HG02981 (cell line): ENCODE measurements around the gene DOCK10.

ENCODE experiments used
- ATAC-seq: cut with Tn5 transposase; IDR thresholded peaks from one replicate; pipeline ENCODE4 v1.9.1; 2021; ENCODE audit warnings: mild to moderate bottlenecking, moderate library complexity; ENCODE audit not compliant: unreplicated experiment

Gene DOCK10

DNA sequence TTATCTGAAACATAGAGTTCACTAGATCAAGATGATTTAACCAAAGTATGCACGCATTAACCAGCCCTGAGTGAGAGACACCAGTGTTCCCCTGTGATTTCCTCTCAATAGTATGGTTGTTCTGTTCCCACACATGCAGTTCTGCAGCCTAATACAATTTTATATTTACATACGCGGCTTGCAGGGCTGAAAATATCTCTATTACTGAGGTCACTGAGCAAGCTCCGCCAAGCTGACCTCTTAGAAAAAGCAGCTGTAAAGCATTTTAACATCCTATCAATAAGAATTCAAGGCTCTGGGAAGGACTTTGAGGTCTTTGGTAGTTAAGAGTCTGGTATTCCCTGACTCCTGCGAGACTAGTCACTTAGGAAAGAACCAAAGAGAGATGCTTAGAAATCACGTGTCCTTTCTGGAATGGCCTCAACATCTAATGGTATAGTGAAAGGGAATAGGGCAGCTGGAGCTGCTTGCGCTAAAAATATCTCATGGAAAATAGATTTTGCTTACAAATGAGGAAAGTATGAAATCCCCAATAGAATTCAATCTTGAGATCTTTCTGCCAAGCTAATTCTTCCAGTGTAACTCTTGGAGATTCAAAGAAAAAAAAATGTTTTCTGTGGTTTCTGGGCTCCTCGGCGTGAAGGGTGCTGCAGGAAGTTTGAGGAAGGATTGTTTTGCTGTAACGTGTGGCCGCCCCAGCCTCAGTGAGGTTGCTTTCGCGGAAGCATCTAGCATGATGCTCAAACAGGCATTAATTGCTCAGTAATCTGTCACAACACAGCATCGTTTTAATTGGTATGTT is 59.2 kb downstream of the DOCK10 start:
- ATAC-seq = peak; percentile 63

GRCh38 chr2:224982226-224982625 is 60.0 kb downstream of the DOCK10 start:
- ATAC-seq = no peak

GRCh38 chr2:224976629-224977525 is 65.4 kb downstream of the DOCK10 start:
- peak; percentile 63 for ATAC-seq

- no peak for ATAC-seq
Observed at GRCh38 chr2:224975761-224976160, 66.5 kb downstream of the DOCK10 start.

DNA sequence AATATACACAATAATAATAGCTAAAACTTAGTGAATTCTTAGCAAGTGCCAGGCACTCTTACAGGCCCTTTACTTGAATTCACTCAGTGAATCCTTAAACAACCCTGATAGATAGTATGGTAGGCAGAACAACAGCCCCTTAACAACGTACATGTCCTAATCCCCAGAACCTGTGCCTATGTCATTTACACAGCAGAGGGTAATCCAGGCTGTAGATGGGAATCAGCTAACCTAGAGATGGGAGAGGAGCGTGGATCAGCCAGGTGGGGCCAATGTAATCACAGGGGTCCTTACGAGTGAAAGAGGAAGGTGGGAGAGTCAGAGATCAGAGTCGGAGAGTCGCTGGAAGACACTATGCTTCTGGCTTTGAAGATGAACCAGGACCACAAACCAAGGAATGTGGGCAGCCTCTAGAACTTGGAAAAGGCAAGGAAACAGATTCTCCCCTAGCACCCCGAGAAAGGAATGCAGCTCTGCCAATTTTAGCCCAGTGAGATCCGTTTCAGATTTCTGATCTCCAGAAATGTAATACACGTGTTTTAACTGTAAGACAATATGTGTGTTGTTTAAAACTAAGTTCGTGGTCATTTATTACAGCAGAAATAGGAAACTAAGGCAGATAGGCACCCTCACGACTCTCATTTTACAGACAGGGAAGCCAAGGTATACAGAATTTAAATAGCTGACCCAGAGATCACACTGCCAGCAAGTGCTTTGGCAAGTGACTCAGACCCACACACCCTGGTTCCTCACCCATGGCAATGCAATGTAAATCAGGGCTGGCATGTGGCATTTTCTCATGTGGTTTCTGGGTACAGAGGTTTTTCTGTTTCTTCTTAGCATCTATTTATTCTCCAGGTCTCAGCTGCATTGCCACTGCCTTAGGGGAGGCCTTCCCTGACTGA is 68.9 kb downstream of the DOCK10 start:
- no peak for ATAC-seq

GRCh38 chr2:224971214-224971613 is 71.1 kb downstream of the DOCK10 start:
- ATAC-seq = no peak

GRCh38 chr2:224970311-224970710 is 72.0 kb downstream of the DOCK10 start:
- ATAC-seq = no peak

GRCh38 chr2:224969633-224970260 is 72.5 kb downstream of the DOCK10 start:
- peak; percentile 38 for ATAC-seq

DNA sequence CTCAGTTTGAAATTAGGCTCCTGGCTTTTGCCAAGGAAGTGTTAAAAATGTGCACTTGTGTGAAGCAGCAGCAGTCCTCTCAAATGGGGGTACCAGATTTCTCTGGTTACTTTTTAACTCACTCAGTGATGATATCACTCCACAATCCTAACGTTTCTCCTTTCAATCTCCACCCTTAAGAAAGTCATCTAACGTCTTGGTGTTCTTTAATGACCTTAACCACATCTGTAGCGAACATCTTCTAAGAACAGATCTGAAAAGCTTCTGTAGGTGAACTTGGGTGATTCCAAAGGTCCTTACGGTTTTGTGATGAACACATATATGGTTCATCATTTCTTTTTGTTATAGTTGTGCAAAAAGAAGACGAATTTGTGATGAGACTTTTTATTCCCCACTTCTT is 73.2 kb downstream of the DOCK10 start:
- ATAC-seq = no peak

- ATAC-seq = no peak
Observed at GRCh38 chr2:224968051-224968450, 74.2 kb downstream of the DOCK10 start.

GRCh38 chr2:224966613-224967012 is 75.7 kb downstream of the DOCK10 start:
- no peak for ATAC-seq

- no peak for ATAC-seq
Observed at GRCh38 chr2:224959556-224959955, 82.7 kb downstream of the DOCK10 start.

- no peak for ATAC-seq
Observed at GRCh38 chr2:224958873-224959272, 83.4 kb downstream of the DOCK10 start.

- no peak for ATAC-seq
Observed at GRCh38 chr2:224958462-224958857, 83.8 kb downstream of the DOCK10 start.

- ATAC-seq = peak; percentile 82
Observed at GRCh38 chr2:224957540-224958461, 84.5 kb downstream of the DOCK10 start.

DNA sequence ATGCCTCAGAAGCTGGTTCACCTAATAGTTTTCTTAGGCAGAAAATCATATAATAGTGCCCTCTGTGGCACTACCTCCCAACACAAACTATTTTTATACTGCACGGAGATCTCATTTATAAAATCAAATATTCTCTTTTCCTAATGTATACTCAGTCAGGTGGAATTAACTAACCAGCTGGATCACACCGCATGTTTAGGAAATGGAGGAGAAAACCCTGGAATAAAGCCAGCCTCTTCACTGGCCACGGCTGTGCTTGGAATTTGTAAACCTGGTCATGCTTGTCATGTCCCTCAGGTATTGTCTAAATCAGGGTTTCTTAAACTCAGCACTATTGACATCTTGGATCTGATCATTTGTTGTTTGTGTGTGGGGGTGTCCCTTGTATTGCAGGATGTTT is 85.6 kb downstream of the DOCK10 start:
- ATAC-seq = no peak

- ATAC-seq = peak; percentile 42
Observed at GRCh38 chr2:224954980-224955379, 87.3 kb downstream of the DOCK10 start.

DNA sequence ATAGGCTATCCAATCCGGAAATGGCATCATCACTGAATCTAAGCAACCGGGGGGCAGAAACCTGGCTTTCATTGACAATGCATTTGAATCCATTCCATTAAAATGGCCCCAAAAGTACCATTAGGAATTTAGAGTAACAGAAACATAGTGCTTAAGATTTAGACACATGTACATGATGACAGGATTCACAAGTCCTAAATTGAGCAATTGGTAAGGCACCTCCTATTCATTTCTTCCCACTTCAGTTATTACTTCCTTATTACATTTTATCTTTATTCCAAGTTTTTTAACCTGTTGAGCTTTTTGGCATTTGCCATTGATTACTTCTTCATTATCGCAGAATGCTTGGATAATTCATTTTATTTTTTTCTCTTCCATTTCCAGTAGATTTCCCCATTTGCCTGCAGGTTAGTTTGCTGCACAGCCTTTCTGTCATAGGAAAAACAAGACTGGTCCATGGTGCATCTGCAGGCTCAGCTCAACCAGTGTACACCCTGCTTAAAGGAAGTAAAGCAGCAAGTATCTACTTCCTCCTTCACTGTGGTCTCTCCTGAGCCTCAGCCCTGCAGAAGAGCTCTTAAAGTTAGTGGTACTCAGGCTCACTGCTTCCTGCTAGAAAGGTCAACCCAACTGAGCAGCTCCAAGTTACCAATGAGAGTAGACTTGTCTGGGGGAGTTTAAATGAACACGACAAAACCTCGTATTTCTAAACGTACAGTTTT is 89.2 kb downstream of the DOCK10 start:
- ATAC-seq = peak; percentile 51
